A172 (cell line): ENCODE measurements around the gene PRKAR1A. TPM values are rescaled to one million over a fixed set of nuclear protein-coding genes. Genes with fewer than 3 reads are reported as not detected.
"Not testable (repeated sequence)": the region's sequence is repeated elsewhere in the genome, so short reads cannot be mapped to it uniquely, and the experiment has no call there.

Experiments used
- DNase-seq: peaks from one replicate; pipeline ENCODE4 v3.0.0-alpha.2; 2015; ENCODE audit warnings: low spot score
- total RNA-seq: library from RNA; depleted of rRNA; stranded (reverse); fragments of >200 nt; shearing (Covaris generic); gene quantifications from 2 replicates; pipeline ENCODE4 v1.2.3, GENCODE V29; 2014

PRKAR1A gene
- total RNA-seq, 1 experiment from 2014 or later: 301 TPM

DNA sequence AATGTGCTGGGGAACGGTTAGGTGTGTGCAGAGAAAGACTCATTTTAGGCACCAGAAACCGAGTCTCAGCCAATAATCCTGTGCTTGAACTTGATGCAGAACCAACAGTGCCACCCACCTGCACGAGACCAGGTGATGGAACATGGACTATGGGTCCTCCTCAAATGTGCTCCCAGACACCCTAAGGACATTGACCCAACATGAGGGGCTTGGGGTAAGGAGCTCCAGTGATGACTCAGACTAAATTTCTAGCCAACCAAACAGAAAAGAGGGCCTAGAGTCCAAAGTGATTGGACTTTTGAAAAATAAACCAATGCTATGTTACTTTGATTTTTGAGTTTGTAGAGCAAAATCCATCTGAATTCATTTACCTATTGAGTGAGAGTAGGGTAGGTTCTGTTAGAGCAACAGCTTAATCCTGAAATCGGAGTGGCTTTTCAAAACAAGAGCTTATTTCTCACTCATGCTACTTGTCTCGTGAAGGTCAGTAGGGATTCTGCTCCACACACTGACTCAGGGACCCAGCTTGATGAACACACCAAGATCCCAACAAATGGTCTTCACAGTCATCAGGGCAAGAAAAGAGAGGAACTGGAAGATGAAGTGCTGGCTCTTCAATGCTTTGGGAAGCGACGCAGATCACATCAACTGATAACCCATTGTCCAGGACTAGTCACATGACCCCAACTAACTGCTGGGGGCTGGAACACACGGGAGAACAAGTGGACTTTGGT lies 67.1 kb downstream of the PRKAR1A start:
- DNase-seq: no peak

DNA sequence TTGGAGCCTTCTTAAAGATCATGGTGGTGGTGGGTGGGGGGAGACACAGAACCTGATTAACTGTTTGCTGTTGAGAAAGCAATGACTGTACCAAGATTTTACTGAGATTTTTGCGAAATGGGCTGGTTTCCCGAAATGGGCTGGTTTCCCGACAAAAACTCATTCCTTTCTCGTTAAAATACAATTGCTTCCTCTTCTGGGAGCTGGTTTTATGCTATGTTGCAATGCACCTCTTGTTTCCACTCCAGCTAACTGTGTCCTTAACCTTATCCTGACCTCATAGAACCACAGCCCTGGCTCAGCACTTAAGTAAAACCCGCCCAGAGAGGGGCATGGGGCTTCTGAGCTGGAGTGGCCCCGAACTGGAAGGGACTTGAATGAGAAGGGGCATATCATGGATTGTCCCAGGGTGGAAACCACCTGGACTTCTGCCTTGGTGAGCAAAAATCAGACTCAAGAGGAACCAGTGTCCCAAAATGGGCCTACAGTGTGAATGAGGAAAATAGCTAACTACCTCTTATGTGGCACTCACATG lies 68.1 kb downstream of the PRKAR1A start:
- no peak for DNase-seq

DNA sequence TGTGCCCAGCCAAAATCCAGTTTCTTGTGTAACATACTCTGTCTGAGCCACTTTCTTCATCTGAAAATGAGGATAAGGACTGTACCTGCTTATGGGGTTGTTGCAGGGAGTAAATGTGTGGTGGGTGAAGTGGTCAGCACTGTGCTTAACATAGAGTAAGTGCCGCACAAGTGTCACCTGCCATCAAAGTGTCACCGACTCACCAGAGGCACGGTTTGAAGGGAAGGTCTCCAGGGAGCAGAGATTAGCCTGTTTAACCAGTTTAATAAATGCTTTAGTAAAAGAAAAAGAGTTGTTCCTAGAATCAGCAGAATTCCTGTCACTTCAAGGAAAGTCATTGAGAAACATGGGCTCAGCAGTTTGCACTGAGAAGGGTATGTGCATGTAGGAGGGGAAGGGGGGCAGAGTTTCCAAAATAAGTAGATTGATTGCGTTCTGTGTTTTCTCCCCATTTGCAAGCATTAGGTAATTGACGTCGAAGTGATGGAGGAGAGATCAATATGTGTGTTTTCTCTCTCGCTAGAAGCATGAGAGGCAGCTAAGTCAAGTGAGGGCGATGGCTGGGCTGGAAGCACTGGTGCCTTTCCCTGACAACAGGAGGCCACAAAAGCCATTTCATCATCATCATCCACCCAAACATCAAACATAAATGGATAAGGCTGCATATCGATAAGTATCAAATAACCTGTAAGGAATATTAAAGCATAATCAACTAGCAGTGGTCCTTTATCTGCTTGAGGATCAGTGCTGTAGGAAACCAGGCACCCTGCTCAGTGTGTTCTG lies 69.8 kb downstream of the PRKAR1A start:
- no peak for DNase-seq

DNA sequence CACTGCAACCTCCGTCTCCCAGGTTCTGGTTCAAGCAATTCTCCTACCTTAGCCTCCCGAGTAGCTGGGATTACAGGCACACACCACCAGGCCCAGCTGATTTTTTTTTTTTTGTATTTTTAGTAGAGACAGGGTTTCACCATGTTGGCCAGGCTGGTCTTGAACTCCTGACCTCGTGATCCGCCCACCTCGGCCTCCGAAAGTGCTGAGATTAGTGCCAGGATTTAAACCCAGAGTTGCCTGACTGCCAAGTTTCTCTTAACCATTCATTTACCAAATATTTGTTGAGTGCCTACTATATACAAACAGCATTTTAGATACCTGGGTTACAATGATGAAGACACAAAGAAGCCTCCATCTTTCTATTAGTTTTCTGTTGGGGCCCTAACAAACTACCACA lies 70.6 kb downstream of the PRKAR1A start:
- DNase-seq: not testable (repeated sequence)

DNA sequence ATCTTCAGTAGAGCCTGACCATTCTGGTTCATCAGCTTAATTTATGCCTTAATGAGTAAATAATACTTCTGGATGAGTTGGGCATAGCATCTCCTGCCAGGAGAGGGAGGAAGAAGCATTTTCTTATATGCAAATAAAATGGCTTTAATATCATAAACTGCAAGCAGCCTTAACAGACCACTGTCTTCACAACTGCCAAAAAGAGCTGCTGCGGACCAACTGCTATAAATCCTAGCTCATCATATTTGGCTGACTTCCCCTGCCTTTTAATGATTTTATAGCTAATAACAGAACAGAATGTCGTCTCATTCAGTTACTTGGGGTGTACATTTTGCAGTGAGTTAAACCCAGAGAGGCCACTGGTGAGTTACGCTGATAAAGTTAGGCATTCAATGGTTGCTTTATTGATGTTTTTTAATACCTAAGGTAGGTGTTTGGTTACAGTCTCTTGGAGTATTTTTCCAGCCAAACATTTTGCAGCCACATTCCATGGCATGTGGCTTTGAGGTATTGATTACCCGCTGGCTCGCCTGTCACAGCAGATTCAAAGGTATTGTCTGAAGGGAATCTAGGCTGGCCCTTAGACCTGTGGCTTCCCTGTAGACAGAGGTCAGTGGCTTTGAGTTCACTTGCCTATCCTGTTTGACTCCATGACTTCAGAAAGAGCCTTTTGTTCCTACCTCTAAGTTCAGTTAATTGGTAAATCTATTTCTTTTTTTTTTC lies 72.5 kb downstream of the PRKAR1A start:
- no peak for DNase-seq

DNA sequence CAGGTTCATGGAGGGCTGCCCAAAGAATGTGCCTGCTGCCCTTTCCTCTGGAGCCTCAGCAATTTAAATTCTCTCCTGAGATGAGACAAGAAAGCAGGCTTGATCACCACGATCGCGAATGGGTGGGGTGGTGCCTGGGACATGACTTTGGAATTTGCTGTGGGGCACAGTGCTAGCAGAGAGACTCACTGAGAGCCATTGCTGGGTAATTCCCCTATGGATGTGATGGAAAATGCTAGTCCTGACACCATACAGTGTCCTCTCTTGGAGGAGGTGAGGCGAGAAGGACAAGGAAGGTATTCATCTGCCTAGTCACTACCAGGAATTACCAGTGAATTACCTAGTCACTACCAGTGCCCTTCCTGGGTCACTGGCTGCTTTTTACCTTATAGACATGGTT lies 73.4 kb downstream of the PRKAR1A start:
- DNase-seq: no peak

DNA sequence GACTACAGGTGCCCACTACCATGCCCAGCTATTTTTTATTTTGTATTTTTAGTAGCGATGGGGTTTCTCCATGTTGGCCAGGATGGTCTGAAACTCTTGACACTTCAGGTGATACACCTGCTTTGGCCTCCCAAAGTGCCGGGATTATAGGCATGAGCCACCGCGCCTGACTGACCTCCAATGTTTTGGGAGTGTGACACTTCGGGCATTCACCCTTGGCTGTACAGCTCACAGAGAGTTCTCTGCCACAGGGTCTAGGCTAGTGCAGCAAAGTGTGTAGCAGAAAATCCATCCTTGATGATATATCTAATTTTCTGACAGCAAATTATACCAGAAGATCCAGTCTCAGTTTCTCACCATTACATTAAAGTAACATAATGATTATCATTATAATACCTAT lies 74.8 kb downstream of the PRKAR1A start:
- DNase-seq: no peak

DNA sequence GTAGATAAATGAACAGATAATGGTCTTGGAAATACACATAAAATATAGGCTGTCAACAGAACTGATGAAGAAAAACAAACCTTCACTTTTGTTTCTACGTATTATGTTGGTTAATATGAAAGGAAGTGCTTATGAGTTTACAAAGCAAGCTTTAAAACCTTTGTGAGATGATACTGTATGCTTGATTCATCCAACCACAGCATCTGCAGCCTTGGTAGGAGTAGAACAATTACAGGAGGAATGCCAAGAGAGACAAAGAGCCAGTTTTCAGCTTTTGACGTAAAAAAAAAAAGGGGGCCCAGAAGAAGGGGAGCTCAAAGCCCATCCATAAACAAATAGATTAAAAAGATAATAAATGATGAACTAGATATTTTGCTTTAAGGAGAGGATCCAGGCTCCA lies 75.6 kb downstream of the PRKAR1A start:
- no peak for DNase-seq

DNA sequence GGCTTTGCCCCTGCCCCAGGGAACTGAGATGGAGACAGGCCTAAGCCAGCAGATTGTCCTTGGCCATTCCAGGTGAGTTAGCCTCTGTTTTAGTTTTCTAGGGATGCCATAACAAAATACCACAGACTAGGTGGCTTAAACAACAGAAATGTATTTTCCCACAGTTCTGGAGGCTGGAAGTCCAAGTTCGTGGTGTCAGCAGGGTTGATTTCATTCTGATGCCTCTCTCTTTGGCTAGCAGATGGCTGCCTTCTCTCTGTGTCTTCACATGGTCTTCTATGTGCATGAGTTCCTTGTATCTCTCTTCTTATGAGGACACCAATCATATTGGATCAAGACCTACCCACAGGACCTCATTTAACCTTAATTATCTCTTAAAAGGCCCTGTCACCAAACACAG lies 76.1 kb downstream of the PRKAR1A start:
- DNase-seq: no peak

DNA sequence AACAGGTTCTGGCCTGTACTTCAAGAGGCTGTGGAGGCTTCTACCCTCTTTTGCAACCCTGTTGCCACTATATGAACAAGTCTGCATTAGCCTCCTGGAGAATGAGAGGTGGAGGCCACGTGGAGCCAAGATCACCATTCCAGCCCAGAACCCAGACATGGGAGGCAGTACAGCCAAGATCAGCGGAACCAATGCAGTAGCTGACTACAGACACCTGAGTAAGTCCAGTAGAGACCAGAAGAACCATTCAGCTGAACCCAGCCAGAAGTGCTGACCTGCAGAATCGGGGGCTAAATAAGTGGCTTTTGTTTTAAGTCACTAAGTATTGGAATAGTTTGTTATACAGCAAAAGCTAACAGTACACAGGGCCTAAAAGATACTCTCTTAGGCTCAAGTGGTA lies 76.9 kb downstream of the PRKAR1A start:
- DNase-seq: no peak

DNA sequence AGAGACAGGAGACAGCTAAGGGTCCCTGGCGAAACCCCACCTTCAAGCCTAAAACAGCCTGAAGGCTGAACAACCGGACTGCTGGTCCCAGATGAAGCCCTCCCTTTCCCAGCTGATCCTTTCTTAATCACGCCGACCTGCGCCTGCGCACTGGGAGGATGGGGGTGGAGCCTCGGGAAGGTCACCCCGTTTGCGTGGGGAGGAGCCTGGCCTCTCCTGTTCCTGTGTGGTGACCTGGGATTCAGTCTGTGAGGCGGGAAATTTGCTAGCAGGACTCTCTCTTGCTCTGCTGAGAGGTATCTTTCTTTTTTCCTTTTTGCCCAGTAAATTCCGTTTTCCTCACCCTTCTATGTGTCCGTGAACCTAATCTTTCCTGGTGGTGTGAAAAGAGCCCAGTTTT lies 79.4 kb downstream of the PRKAR1A start:
- no peak for DNase-seq

DNA sequence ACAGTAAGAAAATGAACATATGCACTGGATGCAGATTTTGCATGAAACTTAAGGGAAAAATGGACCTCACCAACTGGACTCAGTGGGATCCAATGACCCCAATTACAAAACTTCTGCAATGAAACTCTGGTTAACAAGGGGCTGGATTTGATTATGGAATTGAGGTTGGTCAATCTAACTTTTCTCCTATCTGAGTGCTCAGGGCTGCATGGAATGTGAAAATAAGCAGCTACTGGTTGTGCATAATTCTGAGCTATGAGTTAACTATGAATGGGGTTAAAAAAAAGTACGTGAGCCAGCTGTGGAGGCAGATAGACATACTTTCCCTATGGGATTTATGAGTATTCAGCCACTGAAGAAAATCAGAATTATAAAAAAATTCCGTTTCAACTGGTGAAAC lies 79.8 kb downstream of the PRKAR1A start:
- no peak for DNase-seq

DNA sequence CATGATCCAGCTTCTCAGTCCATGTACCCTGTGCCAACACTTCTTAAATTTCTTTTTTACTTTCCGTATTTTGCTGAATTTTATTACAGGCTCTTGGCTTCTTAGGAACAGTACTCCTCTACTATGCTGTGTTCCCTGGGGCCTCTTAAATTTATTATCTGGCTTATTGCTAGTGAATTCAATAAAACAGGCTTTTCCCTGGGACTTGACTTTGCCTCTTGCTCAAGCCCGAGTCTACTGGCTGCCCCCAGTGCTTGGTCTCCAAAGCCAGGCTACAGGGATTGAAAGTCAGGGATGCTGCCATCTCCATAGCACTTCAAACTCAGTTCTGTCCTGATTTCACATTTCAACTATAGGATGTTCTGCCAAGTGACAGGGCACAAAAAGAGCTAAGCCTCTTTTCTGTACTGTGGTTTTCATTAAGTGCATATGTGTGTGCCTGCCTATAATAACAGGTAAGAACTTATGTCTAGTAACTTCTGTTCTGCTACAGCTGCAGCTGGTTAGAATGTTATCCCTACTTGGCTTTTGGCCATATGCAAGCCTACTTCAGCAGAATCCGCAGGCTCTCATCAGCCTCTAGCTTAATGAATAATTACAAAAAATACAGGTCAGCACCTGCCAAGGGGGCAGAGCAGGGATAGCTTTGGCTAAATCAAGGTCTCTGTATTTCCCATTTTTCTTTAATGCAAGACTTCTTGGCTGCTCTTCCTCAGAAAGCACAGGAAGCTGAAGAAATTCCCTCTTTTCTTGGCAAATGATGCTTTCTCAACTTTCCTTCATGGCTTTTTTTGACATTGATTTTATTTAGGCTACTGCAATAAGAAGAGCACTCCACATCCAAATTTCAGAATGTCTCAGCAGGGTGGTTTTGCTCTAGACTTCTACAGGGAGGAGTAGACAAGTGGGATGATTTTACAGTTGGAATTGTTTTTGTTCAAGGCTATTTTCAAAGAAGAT lies 80.7 kb downstream of the PRKAR1A start:
- DNase-seq: no peak

DNA sequence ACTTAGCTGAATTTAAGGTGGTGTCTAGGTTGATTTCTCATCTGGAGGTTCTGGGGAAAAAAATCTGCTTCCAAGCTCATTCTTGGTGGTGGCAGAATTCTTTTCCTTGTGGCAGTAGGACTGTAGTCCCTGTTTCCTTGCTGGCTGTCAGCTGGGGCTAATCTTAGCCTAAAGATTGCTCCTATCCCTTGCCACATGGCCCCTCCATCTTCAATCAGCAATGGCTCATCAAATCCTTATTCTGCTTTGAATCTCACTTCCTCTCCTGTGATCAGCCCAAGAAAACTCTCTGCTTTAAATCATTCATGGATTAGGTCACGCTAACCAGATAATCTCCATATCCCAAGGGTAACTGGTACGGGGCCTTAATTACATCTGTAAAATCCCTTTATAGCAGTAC lies 82.3 kb downstream of the PRKAR1A start:
- no peak for DNase-seq

DNA sequence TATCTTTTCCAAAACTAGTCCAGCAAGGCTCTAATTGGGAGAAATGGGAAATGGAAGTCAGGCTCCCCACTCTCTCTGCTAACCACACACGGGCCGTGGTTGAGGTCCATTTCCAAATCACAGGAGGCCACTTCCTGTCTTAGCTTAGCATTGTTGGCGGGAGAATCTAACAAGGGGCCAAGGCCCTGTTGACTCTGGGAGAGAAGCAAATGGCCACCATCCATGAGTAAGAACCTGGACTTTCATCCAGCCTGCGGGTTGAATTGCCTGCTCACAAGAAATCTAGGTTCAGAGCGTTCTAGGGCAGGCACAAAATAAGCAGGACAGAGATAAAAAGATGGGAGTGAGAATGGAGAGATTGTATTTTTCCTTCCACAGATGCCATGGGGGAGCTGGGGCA lies 83.3 kb downstream of the PRKAR1A start:
- DNase-seq: no peak

DNA sequence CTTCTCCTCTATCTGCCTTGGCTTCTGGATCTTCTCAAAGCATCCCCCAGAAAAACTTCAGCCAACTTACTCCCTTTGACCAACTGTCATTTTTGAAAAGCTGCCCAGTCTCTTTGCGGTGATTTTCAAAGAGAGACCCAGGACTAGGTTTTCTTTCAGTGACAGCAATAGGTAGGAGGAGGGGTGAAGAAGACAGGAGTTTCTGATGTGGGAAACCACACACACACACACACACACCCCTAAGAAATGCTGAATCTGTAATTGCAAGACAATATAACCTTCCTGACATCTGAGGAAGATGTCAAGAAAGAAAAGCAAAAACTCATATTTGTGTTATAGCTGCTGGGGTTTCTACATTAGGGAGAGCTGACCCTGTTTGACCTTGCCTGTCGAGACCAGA lies 83.8 kb downstream of the PRKAR1A start:
- no peak for DNase-seq

DNA sequence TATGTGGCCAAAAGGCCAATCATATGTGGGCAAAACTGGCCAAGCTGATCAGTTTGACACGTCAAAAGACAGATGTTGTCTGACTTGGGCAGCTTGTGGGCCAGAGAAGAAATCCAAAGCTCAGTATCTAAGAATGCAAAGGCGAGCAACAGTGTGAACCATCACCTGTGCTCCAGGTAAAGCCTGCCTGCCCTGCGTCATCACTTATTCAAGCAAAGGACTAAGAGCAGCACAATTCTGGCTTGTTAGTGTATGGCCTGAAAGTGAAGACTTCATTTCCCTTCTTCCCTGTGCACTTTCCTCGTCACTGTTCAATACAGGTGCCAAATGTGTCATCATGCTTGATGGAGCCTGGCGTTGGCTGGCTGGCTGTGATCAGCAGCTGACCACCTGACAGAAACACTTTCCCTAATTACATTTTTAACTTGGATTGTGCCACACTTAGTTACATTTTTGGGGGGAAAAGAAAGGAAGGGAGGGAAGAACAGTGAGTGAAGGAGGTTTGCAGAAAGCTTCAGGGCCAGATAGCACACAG lies 84.2 kb downstream of the PRKAR1A start:
- no peak for DNase-seq

DNA sequence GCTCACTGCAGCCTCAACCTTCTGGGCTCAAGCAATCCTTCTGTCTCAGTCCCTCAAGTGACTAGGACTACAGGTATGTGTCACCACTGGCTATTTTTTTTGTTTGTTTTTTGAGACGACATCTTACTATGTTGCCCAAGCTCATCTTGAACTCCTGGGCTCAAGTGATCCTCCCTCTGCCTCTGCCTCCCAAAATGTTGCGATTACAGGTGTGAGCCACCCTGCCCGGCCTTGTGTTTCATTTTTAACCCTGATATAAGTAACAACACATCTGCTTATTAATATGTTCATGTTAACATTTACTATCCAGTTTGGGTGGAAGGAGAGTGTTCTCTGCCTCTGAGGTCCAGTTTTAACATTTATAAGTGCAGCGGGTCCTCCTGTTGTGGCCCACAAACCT lies 85.8 kb downstream of the PRKAR1A start:
- DNase-seq: no peak

DNA sequence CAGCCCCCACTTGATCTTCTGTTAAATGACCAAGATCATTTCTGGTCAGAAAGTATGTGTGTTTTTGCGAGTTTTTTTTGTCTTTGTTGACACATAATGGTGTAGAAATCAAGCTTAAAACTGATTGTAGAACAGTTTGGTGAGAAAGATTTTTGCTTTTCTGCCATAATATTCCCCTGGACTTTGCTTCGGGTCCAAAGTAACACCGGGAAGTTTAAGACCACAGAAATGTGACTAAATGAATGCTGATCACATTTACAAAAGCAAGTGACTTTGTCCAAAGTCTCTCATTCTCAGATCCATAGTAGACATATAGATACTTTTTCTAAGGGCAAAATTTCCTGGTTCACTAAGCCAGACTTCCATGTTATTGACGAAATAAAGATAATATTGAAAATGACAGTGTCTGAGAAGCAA lies 86.3 kb downstream of the PRKAR1A start:
- DNase-seq: no peak

DNA sequence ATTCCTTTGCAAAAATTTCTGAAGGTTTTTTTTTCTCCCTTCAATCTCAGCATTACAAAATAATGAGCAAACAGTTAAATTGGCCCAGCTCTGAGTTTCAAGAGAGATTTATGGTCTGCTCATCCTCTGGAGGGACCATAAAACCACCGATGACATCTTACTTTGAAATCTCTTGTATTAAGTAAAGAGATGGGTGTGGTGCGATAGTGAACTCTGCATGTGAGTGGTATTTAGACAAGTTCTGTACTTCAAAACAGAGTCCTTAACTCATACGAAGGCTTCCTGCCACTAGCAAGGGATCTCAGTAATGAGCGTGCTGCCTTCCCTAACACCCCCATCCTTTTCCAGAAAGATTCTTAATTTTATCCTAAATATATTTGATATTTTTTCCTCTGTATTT lies 86.9 kb downstream of the PRKAR1A start:
- peak; percentile 78 for DNase-seq

DNA sequence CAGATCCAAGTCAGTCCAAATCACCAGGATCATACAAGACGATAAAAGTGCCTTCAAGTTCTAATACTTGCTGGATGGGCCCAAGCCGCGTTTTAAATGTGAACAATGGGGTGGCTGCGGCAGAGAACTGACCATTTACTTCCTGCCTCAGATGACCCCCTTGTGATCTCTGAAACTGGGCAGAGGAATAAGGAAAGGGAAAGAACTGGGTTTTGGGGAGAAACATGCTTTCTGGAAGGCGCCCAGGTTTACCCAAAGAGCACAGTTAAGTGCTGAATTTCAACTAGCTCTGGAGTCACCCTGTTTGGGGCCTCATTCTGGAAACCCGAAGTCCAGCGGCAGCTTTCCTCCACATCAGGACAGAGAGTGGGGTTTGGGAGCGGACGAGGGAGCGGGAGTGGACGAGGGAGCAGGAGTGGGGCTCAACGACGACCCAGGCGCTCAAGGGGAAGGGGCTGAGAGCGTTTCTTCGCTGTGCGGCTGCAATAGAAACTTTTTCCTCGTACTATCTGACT lies 87.4 kb downstream of the PRKAR1A start:
- DNase-seq: no peak
